ENCODE measurements around the gene KRT73.

GRCh38 chr12:52612431-52613383 is 5.7 kb downstream of the KRT73 start:
- TF ChIP-seq POLR2A (IDR thresholded peaks at IDR 0.05) (no peak), CTCF (IDR thresholded peaks at IDR 0.05) (no peak)
